ENCODE measurements around the gene SCGB3A1.

The SCGB3A1 gene

GRCh38 chr5:180625125-180625790, 34.0 kb upstream of the SCGB3A1 start:
- no peak for DNase-seq

- no peak for DNase-seq
Observed at GRCh38 chr5:180624587-180624986, 33.3 kb upstream of the SCGB3A1 start.

GRCh38 chr5:180623844-180624243, 32.5 kb upstream of the SCGB3A1 start:
- no peak for DNase-seq

- no peak for DNase-seq
Observed at GRCh38 chr5:180623411-180623834, 32.1 kb upstream of the SCGB3A1 start.

GRCh38 chr5:180622910-180623309, 31.6 kb upstream of the SCGB3A1 start:
- no peak for DNase-seq

- DNase-seq: no peak
Observed at GRCh38 chr5:180621311-180621710, 30.0 kb upstream of the SCGB3A1 start.

GRCh38 chr5:180620014-180620413, 28.7 kb upstream of the SCGB3A1 start:
- DNase-seq: no peak

GRCh38 chr5:180619563-180619915, 28.2 kb upstream of the SCGB3A1 start:
- DNase-seq: no peak

- DNase-seq: no peak
Observed at GRCh38 chr5:180618829-180619562, 27.7 kb upstream of the SCGB3A1 start.

GRCh38 chr5:180618487-180618828, 27.2 kb upstream of the SCGB3A1 start:
- DNase-seq: no peak

GRCh38 chr5:180613814-180614188, 22.5 kb upstream of the SCGB3A1 start:
- no peak for DNase-seq

GRCh38 chr5:180613188-180613813, 22.0 kb upstream of the SCGB3A1 start:
- no peak for DNase-seq

GRCh38 chr5:180612683-180613082, 21.4 kb upstream of the SCGB3A1 start:
- DNase-seq: no peak

- no peak for DNase-seq
Observed at GRCh38 chr5:180611140-180611850, 20.0 kb upstream of the SCGB3A1 start.

- no peak for DNase-seq
Observed at GRCh38 chr5:180609817-180610550, 18.7 kb upstream of the SCGB3A1 start.

- DNase-seq: no peak
Observed at GRCh38 chr5:180609386-180609785, 18.1 kb upstream of the SCGB3A1 start.

GRCh38 chr5:180608572-180609310, 17.4 kb upstream of the SCGB3A1 start:
- no peak for DNase-seq

- DNase-seq: no peak
Observed at GRCh38 chr5:180607861-180608571, 16.7 kb upstream of the SCGB3A1 start.

- DNase-seq: no peak
Observed at GRCh38 chr5:180606215-180606785, 15.0 kb upstream of the SCGB3A1 start.

- no peak for DNase-seq
Observed at GRCh38 chr5:180605554-180606214, 14.4 kb upstream of the SCGB3A1 start.

GRCh38 chr5:180604271-180604670, 13.0 kb upstream of the SCGB3A1 start:
- DNase-seq: no peak
